A673 (cell line): ENCODE measurements around the gene ANTXRL. TPM values are rescaled to one million over a fixed set of nuclear protein-coding genes. Genes with fewer than 3 reads are reported as not detected.
"Not testable (repeated sequence)": the region's sequence is repeated elsewhere in the genome, so short reads cannot be mapped to it uniquely, and the experiment has no call there.

Experiments used
- BruUV-seq: library from RNA; stranded (reverse); fragments of 400-500 nt; replicated peaks from 2 replicates; lab custom pipeline; 2021; lab: Mats Ljungman, UMichigan
- CTCF ChIA-PET: fragments of 300-600 bp; sonication (Branson Sonifier 250); formaldehyde crosslinking; loops from one replicate; lab custom pipeline; 2022; ENCODE audit warnings: antibody characterized with exemption; lab: Charles Lee
- POLR2A ChIA-PET: fragments of 300-600 bp; sonication (Branson Sonifier 250); formaldehyde crosslinking; loops from one replicate; lab custom pipeline; 2022; ENCODE audit warnings: antibody characterized with exemption; ENCODE audit not compliant: low non-redundant PET; lab: Charles Lee
- DNase-seq: peaks from one replicate; pipeline ENCODE4 v3.0.0-alpha.2; 2015; ENCODE audit warnings: low spot score
- H3K27ac ChIP-seq: fragments of 200-600 bp; sonication (generic); 2 replicates; pipeline ENCODE4 v1.5.1; 2016; ENCODE audit warnings: mixed run types, low read depth, mild to moderate bottlenecking, mixed read lengths, antibody characterized with exemption, low read length; ENCODE audit not compliant: poor library complexity, severe bottlenecking
- H3K27me3 ChIP-seq: fragments of 200-600 bp; sonication (generic); replicated peaks from 2 replicates; pipeline ENCODE4 v1.6.1; 2017; ENCODE audit warnings: mixed run types, low read depth, mild to moderate bottlenecking, mixed read lengths, antibody characterized with exemption, low read length; ENCODE audit not compliant: insufficient read depth, poor library complexity
- H3K36me3 ChIP-seq: fragments of 200-600 bp; sonication (generic); 2 replicates; pipeline ENCODE4 v1.6.1; 2016; ENCODE audit warnings: mixed run types, mild to moderate bottlenecking, mixed read lengths, antibody characterized with exemption, low read length; ENCODE audit not compliant: insufficient read depth, poor library complexity, severe bottlenecking
- H3K4me1 ChIP-seq: fragments of 200-600 bp; sonication (generic); 2 replicates; pipeline ENCODE4 v1.6.1; 2017; ENCODE audit warnings: mixed run types, mild to moderate bottlenecking, mixed read lengths, antibody characterized with exemption, low read length; ENCODE audit not compliant: insufficient read depth, poor library complexity, severe bottlenecking
- H3K4me3 ChIP-seq: fragments of 200-600 bp; sonication (generic); 2 replicates; pipeline ENCODE4 v1.5.1; 2016; ENCODE audit warnings: low read depth, mixed run types, mild to moderate bottlenecking, mixed read lengths, low read length; ENCODE audit not compliant: poor library complexity, severe bottlenecking
- H3K9me3 ChIP-seq: fragments of 200-600 bp; sonication (generic); 2 replicates; pipeline ENCODE4 v1.6.1; 2016; ENCODE audit warnings: mixed run types, low read depth, mild to moderate bottlenecking, mixed read lengths, antibody characterized with exemption, low read length; ENCODE audit not compliant: poor library complexity, severe bottlenecking
- intact Hi-C: fragments of 100-400 bp; cut with micrococcal nuclease; formaldehyde crosslinking; loops from one replicate; pipeline ENCODE4 v1.10.0; 2022; ENCODE audit not compliant: unreplicated experiment
- total RNA-seq: library from RNA; stranded (reverse); gene quantifications from 2 replicates; pipeline ENCODE4 v1.2.3, GENCODE V29; 2021

Gene ANTXRL
- total RNA-seq, 1 experiment from 2014 or later: not detected

GRCh38 chr10:46377022-46377421, 90.2 kb downstream of the ANTXRL start:
- DNase-seq, BruUV-seq, POLR2A ChIA-PET, H3K9me3 ChIP-seq, H3K4me3 ChIP-seq, H3K36me3 ChIP-seq, H3K4me1 ChIP-seq, H3K27me3 ChIP-seq, CTCF ChIA-PET, intact Hi-C loops, H3K27ac ChIP-seq: not testable (repeated sequence)

GRCh38 chr10:46377651-46378050, 90.9 kb downstream of the ANTXRL start:
- CTCF ChIA-PET, H3K27ac ChIP-seq, H3K4me1 ChIP-seq, intact Hi-C loops, H3K27me3 ChIP-seq, H3K4me3 ChIP-seq, POLR2A ChIA-PET, H3K36me3 ChIP-seq, BruUV-seq, DNase-seq, H3K9me3 ChIP-seq: not testable (repeated sequence)

- H3K4me3 ChIP-seq, POLR2A ChIA-PET, CTCF ChIA-PET, H3K27me3 ChIP-seq, H3K9me3 ChIP-seq, H3K4me1 ChIP-seq, H3K36me3 ChIP-seq, H3K27ac ChIP-seq, intact Hi-C loops, BruUV-seq, DNase-seq: not testable (repeated sequence)
Measured at GRCh38 chr10:46378108-46378507, 91.3 kb downstream of the ANTXRL start.

- POLR2A ChIA-PET, CTCF ChIA-PET, H3K27me3 ChIP-seq, intact Hi-C loops, H3K9me3 ChIP-seq, BruUV-seq, H3K4me1 ChIP-seq, H3K36me3 ChIP-seq, H3K27ac ChIP-seq, DNase-seq, H3K4me3 ChIP-seq: not testable (repeated sequence)
Measured at GRCh38 chr10:46379233-46379848, 92.5 kb downstream of the ANTXRL start.

Other genes with a start within 250 kb of the ANTXRL start
- not detected in 2 replicates for gene MSMB, start 240.7 kb upstream of the ANTXRL start, total RNA-seq
- not detected in 2 replicates for gene ANXA8L1, start 88.8 kb downstream of the ANTXRL start, total RNA-seq
- gene NPY4R, start 179.0 kb downstream of the ANTXRL start, total RNA-seq: not detected in 2 replicates